ENCODE results near the gene IL15. TPM values are rescaled to one million over a fixed set of nuclear protein-coding genes. Genes with fewer than 3 reads are reported as not detected.
"Not testable (repeated sequence)": the region's sequence is repeated elsewhere in the genome, so short reads cannot be mapped to it uniquely, and the experiment has no call there.

The IL15 gene, protein sequence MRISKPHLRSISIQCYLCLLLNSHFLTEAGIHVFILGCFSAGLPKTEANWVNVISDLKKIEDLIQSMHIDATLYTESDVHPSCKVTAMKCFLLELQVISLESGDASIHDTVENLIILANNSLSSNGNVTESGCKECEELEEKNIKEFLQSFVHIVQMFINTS
- polyA plus RNA-seq (ENCODE audit: insufficient read length in 3 of 3): 1 to 10 TPM; 1.7 to 2.0 (median 1.7) TPM

DNA sequence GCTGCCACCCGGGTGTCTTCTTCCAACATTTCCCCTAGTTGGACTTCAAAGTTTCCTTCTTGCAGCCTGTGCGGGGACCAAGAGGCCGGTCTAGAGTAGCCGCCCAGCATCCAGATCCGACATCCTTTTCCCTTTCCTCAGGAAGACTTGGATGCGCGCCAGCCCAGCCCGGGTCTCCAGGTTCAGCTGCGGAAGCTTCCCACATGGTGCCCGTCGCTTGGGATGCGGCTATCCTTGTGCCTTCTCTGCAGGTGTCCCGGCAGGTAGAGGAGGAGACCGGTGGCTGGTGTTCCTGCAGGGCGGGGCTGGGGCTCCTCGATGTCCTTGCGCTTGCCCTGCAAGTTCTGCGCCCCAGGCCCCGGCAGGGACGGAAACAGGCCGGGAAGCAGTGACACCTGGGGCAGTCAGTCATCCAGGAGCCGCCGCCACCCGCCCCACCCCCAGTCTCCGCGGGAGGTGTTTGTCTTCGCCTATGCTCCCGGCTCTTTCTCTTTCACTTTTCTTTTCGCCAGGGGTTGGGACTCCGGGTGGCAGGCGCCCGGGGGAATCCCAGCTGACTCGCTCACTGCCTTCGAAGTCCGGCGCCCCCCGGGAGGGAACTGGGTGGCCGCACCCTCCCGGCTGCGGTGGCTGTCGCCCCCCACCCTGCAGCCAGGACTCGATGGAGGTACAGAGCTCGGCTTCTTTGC is at the start of gene IL15:
Gene IL15 (plus strand): TSS at position 502 of the 689 bp plus-strand sequence. CDS start 82,882 bp downstream, outside the sequence.
- peak in 1 of 3 donors; percentile 44 for DNase-seq (ENCODE audit: low read depth in 3 of 3, low spot score in 2 of 3)

DNA sequence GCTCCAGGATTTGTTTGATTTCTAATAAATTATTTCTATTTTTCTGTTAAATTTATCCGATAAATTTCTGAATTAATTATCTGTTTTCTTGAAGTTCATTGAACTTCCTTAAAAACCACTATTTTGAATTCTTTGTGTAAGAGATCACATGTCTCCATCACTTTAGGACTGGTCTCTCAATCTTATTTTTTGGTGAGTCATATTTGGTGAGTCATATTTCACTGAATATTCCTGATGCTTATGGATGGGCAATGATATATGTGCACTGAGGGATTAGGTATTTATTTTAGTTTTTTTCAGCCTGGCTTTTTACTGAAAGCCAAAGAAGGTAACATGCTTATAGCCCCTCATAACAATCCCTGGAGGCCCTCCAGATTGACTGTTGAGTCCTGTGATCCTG is 48.5 kb upstream of the IL15 start:
- DNase-seq (ENCODE audit: low read depth in 3 of 3, low spot score in 2 of 3): no peak

DNA sequence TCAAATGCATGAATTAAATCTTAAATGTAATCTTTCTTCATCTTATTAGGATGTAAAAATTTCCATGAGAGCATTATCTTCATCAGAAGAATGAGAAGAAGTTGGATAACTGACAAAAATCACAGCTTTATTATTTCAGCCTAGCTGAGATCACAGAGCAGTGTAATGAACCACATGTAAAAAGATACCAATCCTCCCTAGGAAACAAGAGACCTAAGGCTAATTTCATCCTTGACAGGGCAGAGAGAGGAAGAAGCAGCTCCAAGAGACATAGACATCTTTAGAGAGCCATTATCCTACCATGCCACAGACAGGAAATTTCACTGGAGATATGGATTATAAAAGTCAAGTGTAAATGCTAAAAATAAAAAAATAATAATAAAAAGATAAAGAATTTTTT is 40.9 kb upstream of the IL15 start:
- DNase-seq (ENCODE audit: low read depth in 3 of 3, low spot score in 2 of 3): peak in 2 of 3 donors; percentile 15 to 21

DNA sequence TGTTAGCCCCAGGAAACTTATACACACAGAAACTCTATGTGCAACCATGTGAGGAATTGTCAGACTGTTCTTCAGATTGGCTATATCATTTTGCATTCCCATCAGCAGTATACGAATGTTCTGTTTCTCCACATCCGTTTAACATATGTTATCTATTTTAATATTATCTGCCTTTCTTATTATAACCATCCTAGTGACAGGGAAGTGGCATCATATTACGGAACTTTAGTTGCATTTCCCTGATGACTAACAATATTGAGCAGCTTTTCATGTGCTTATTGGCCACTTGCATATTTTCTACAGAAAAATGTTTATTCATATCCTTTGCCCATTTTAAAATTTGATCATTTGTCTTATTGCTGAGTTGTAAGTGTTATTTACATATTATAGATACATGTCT is 36.5 kb upstream of the IL15 start:
- no peak for DNase-seq (ENCODE audit: low read depth in 3 of 3, low spot score in 2 of 3)

DNA sequence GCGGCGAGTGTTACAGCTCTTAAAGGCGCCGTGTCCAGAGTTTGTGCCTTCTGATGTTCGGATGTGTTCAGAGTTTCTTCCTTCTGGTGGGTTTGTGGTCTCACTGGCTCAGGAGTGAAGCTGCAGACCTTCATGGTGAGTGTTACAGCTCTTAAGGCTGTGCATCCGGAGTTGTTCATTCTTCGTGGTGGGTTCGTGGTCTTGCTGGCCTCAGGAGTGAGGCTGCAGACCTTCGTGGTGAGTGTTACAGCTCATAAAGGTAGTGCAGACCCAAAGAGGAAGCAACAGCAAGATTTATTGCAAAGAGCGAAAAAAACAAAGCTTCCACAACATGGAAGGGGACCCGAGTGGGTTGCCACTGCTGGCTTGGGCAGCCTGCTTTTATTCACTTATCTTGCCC is 31.7 kb upstream of the IL15 start:
- DNase-seq (ENCODE audit: low read depth in 3 of 3, low spot score in 2 of 3): not testable (repeated sequence)

DNA sequence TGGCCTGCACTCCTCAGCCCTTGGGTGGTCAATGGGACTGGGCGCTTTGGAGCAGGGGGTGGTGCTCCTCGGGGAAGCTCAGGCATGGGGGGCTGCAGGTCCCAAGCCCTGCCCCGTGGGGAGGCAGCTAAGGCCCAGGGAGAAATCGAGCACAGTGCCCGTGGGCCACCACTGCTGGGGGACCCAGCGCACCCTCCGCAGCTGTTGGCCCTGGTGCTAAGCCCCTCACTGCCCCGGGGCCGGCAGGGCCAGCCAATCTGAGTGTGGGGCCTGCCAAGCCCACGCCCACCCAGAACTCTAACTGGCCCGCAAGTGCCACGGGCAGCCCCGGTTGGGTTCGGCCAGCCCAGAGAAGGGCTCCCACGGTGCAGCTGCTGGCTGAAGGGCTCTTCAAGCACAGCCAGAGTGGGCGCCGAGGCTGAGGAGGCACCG is 30.9 kb upstream of the IL15 start:
- no peak for DNase-seq (ENCODE audit: low read depth in 3 of 3, low spot score in 2 of 3)

DNA sequence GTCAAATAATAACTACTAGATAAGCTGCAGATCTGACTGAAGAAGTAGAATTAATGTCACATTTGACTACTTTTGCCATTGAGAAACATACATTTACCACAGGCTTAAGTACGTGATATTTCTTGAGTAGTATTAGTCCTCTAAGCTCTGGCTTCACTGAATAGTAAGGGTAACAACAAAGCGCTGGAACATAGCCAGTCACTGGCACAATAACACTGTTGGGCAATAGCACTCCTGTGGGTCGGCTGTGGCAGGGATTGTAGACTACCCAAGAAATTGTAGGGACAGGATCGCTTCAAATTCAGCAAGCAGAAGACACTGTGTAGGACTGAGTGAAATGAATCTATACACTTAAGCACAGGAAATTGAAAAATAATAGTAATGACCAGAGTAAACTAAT is 27.1 kb upstream of the IL15 start:
- DNase-seq (ENCODE audit: low read depth in 3 of 3, low spot score in 2 of 3): no peak

DNA sequence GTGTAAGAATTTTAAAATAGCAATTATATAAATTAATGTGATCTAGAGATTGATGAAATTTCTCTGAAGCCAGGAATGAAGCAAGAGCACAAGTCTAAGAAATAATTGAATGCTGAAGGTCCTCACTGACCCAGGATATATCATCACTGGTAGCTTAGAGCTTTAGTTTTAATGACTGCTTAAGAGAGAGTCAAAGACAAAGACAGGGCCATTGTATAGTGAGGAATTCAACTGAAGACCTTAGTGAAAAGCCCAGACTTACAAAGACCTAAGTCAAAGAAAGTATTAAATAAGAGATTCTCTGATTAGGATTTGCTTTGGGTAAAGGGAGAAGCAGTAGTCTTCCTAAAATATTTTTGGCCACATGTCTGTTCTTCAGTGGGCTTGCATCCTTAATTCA is 26.0 kb upstream of the IL15 start:
- DNase-seq (ENCODE audit: low read depth in 3 of 3, low spot score in 2 of 3): no peak

DNA sequence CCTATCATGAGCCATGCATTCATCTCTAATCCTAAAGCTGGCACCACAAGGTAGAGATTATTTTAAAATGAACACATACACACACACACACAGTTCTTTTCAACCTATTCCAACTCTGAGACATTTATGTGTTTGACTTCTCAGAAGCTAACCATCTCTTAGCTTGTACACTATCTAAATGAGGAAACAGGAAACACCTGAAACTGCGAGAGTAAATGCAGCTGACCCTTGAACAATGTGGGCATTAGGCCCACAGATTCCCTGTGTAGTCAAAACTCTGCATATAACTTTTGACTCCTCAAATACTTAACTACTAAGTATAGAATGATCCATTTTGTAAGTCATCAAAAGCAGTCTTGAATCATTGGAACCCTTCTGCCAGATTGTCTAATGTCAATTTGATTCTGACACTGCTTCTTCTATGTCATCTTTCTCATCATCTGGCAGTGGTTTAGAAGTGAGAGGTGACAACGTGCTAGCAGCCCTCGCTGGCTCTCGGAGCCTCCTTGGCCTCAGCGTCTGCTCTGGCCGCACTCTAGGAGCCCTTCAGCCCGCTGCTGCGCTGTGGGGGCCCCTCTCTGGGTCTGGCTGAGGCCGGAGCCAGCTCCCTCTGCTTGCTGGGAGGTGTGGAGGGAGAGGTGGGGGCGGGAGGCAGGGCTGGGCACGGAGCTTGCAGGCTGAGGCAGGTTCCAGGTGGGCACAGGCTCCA is 21.4 kb upstream of the IL15 start:
- DNase-seq (ENCODE audit: low read depth in 3 of 3, low spot score in 2 of 3): no peak

DNA sequence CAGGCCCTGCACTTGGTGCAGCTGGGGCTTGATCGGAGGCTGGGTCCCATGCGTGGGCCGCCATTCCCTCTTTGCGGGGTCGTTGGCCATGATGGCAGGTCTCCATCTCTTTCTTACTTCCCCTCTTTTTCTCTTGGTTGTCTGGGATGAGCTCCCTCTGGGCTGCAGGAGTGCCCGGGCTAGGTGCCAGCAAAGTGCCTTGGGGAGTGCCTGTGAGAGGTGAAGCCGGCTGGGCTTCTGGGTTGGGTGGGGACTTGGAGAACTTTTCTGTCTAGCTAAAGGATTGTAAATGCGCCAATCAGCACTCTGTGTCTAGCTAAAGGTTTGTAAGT is 20.8 kb upstream of the IL15 start:
- not testable (repeated sequence) for DNase-seq (ENCODE audit: low read depth in 3 of 3, low spot score in 2 of 3)

DNA sequence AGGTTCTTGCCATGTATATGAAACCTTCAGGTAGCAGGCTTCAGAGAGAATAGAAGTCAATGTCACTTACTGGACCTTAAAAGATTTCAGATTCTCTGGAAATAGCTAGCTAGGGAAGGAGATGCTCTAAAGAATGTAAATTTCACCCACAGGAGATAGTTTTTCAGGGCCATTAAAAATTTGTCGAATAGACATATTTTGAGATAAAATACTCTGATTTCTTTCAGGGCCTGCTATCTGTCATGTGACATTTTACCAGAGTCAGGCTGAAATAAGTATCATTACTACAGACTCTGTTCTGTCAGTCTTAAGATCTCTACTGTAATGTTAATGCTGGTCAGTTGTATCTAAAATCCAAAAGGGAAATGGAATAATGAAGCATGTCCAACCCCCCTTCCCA is 15.7 kb upstream of the IL15 start:
- no peak for DNase-seq (ENCODE audit: low read depth in 3 of 3, low spot score in 2 of 3)

DNA sequence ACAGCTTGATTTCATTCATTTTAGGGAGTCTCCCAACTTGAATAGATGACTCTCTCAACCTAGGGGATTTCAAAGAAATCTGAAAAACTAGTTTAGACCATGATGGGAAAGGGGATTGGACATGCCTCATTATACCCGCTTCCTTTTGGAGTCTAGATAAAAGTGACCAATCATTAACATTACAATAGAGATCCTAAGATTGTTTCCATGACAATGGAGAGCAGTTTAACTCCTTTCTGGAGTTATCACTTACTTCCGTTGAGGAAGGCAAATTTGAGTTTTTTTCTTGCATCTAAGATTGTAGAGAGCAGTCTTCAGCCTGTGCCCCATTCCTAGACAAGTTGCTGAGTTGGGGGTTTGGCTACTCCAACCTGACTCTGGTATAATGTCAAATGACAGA is 11.4 kb upstream of the IL15 start:
- DNase-seq (ENCODE audit: low read depth in 3 of 3, low spot score in 2 of 3): no peak

DNA sequence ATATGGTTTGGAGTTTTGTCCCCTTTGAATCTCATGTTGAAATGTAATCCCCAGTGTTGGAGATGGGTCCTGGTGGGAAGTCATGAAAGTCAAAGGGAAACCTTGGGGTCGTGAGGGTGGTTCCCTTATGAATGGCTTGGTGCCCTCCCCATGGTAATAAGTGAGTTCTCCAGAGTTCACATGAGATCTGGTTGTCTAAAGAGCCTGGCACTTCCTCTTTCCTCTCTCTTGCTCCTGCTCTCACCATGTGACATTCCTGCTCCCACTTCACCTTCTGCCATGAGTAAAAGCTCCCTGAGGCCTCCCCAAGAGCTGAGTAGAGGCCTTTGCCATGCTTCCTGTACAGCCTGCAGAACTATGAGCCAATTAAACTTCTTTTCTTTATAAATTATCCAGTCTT is 5.5 kb upstream of the IL15 start:
- no peak for DNase-seq (ENCODE audit: low read depth in 3 of 3, low spot score in 2 of 3)

DNA sequence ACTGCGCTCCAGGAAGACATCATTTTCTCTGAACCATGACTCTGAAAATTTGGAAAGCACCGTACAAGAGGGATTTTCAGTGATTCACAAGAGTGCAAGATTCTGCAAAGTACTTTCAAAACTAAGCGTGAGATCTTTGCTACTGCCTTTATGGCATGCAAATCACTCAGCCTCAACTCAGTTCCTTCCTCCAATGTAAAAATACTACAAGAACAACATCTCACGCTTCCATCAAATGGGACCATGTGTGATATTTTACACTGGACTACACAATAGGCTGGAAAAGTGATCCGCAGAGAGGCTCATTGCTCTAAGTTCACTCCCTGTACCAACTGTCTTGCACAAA is 674 bp upstream of the IL15 start:
- no peak for DNase-seq (ENCODE audit: low read depth in 3 of 3, low spot score in 2 of 3)

DNA sequence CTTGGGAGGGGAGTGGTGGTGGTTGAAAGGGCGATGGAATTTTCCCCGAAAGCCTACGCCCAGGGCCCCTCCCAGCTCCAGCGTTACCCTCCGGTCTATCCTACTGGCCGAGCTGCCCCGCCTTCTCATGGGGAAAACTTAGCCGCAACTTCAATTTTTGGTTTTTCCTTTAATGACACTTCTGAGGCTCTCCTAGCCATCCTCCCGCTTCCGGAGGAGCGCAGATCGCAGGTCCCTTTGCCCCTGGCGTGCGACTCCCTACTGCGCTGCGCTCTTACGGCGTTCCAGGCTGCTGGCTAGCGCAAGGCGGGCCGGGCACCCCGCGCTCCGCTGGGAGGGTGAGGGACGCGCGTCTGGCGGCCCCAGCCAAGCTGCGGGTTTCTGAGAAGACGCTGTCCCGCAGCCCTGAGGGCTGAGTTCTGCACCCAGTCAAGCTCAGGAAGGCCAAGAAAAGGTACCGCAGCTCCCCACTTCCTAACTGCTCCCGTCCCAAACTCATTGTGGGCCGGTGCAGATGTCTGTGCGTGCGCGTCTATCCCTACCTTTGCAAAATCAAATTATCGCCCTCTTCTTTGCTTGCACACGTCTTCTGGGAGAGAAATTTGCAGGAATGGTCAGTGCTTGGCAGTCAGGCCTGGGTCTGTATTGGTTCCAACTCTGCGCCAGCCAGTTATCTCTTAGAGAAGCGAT is 533 bp downstream of the IL15 start:
- peak in 1 of 3 donors; percentile 21 for DNase-seq (ENCODE audit: low read depth in 3 of 3, low spot score in 2 of 3)

DNA sequence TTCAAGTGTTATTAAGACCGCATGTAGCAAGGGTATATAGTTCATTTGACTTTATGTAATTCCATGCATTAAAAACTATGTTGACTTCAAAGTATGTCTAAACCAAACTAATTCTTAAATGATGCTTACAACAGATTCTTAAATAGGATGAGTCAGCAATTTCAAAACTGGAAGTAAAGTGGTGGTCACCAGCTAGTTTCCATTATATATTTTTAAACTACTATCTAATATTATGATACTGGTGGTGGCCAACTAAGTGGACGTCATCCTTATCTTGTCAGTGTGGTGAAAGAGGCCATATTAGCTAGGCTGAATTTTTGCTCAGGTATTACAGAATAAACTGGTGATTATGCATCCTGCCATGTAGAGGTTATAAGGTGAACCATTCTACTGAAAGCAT is 1.2 kb downstream of the IL15 start:
- no peak for DNase-seq (ENCODE audit: low read depth in 3 of 3, low spot score in 2 of 3)

DNA sequence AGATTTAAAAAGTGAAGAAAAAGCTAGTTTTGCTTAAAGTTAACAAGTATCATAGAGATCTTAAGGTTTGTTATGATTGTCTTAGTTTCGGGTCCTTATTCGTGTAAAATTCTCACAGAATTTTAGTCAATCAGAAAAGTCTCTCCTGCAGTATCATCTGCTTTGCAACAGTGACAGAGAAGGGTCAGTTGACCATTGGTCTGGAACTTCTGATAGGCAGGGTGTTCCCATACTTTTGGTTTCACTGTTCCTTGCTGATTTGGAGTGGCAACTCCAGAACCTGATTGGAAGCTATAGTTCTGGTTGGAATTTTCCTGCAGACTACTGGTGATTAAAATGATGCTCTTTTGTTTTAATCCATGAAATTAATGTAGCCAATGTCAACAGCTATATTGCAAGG is 1.8 kb downstream of the IL15 start:
- no peak for DNase-seq (ENCODE audit: low read depth in 3 of 3, low spot score in 2 of 3)

DNA sequence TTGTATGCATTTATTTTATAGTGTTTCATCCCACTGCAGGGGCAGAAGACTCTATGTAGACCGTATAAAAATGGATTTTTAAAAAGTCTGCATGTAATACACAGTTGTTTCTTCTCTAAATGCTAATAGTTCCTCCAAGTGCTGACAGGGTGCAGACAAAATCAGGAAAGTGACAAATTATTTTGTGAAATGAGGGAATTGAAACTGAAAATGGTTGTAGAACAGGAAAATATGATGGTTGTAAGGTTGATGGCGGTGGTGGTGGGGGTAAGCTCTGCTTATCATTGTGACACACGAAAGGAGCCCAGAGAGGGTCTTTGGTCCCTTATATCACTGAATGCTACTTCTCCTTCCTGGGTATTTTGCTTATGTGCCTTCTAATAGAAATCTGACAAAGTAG is 4.3 kb downstream of the IL15 start:
- DNase-seq (ENCODE audit: low read depth in 3 of 3, low spot score in 2 of 3): no peak

DNA sequence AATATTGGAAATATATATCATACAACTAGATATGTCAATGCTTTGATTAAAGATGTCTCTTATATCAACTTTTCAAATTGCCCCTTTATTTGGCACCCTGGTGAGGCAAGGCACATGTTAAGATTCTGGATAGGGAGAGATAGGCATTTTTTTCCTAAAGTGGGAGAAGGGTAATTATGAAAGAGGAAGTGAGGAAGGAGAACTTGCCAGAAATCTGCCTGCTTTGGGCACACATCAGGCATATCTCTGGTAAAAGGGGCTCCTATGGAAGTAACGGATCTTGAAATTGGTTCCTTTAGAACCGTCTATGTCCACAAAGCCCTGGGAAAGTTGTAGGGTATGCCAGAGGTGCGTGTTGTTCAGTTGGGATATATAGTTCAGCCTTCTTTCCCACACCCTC is 5.7 kb downstream of the IL15 start:
- no peak for DNase-seq (ENCODE audit: low read depth in 3 of 3, low spot score in 2 of 3)

DNA sequence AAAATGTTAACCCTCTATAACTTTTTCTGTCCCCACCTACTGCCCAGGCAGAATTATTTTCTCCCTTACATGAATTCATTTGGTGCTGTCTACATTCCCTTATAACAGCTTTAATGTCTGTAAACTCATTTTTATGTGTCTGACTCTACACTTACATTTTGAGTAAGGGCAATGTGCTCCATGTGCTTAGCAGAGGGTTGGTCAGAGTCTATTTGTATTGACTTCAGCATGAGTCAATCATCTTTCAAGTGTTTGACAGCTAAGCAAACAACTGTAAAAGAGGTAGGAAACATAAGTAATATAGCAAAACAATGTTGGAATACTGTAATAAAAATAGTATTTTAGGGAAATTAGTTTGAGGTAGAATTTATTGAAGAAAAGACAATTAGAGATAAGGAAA is 6.3 kb downstream of the IL15 start:
- no peak for DNase-seq (ENCODE audit: low read depth in 3 of 3, low spot score in 2 of 3)

DNA sequence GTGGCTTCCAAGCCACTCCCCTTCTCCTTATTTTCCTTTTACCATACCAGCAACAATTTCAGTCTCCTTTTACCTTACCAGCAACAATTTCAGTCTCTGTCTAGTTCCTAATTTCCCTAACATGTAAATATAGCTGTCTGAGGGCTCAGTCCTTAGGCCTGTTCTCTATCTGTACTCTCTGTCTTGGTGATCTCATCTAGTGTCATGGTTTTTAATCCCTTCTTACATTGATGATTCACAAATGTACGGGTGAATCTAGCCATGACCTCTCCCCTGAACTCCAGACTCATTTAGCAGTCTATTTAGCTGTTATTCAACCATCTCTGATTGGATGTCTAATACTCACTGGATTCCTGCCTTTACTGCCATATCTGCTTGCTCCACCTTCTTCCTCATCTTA is 7.2 kb downstream of the IL15 start:
- DNase-seq (ENCODE audit: low read depth in 3 of 3, low spot score in 2 of 3): no peak

All from right renal cortex interstitium (tissue), 3 donors.